T-helper 1 cell treated with Interleukin-12 subunit alpha and Interleukin-12 subunit beta and Interleukin-4 antibody, amounts not matched to agents 30 μg/mL and 1 μg/mL, for 36 hours (primary cell): ENCODE measurements around the gene NOXA1.
"Not testable (repeated sequence)": the region's sequence is repeated elsewhere in the genome, so short reads cannot be mapped to it uniquely, and the experiment has no call there.

Experiments used
- H3K27ac Mint-ChIP-seq: one replicate; pipeline ENCODE4 v1.8.0; 2021; ENCODE audit warnings: mild to moderate bottlenecking, mixed read lengths
- H3K27me3 Mint-ChIP-seq: one replicate; pipeline ENCODE4 v1.8.0; 2021; ENCODE audit warnings: low read depth, mixed read lengths
- H3K36me3 Mint-ChIP-seq: one replicate; pipeline ENCODE4 v1.8.0; 2021; ENCODE audit warnings: low read depth, mixed read lengths
- H3K4me1 Mint-ChIP-seq: one replicate; pipeline ENCODE4 v1.8.0; 2021; ENCODE audit warnings: low read depth, mixed read lengths
- H3K4me3 Mint-ChIP-seq: one replicate; pipeline ENCODE4 v1.8.0; 2021; ENCODE audit warnings: mild to moderate bottlenecking, moderate library complexity, mixed read lengths
- H3K9me3 Mint-ChIP-seq: one replicate; pipeline ENCODE4 v1.8.0; 2021; ENCODE audit warnings: mixed read lengths

Gene NOXA1

DNA sequence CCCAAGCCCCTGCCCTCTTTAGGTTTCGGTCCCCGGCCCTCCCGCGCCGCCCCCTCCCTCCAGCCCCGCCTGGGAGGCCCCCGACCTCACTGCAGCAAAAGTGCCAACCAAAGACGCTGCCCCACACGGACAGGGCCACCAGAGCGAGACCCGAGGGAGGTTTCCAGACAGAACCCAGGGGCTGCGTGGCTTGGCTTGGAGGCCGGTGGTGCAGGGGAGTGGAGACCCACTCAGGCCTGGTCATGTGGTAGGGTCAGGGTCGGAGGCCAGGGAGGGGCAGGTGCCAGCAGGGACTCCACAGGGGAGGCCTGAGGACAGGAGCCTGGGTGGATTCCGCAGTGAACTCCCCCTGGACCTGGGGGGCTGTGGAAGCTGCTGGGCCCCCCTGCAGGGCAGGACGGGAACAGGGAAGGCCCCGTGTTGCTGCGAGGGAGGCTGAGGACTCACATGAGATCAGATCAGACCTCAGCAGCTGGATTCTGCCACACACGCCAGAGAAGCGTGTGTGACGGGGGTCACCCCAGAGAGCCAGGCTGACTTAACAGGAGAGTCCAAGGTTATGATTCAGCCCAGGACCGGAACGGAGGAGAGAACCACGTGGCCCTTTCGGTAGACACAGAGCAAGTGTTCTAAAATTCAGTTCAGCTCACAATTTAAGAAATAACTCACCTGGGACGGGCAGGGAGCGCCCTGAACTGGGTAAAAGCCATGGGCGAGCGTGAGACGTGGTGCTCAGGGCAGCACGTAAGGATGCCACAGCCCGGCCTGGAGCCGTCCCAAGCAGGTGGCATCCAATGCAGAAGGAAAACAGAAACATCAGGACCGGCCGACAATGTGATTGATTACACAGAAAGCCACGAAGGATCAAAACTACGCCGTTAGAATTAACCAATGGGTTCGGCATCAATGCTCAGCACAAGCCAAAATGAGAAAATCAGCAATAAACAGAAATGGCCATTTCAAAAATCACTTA lies 39.1 kb upstream of the NOXA1 start:
- no peak overlapping the region for H3K27ac Mint-ChIP-seq
- H3K9me3 Mint-ChIP-seq, result no peaks in the 10 kb centered on the region
- H3K27me3 Mint-ChIP-seq, result no peaks in the 10 kb centered on the region
- H3K4me1 Mint-ChIP-seq, result no peaks in the 10 kb centered on the region
- H3K4me3 Mint-ChIP-seq, result no peak overlapping the region
- H3K36me3 Mint-ChIP-seq, result no peaks in the 10 kb centered on the region

GRCh38 chr9:137385061-137385655 lies 38.0 kb upstream of the NOXA1 start:
- Mint-ChIP-seq H3K27ac (no peak overlapping the region), H3K9me3 (no peaks in the 10 kb centered on the region), H3K4me3 (no peak overlapping the region), H3K27me3 (no peaks in the 10 kb centered on the region), H3K4me1 (no peaks in the 10 kb centered on the region), H3K36me3 (no peaks in the 10 kb centered on the region)

DNA sequence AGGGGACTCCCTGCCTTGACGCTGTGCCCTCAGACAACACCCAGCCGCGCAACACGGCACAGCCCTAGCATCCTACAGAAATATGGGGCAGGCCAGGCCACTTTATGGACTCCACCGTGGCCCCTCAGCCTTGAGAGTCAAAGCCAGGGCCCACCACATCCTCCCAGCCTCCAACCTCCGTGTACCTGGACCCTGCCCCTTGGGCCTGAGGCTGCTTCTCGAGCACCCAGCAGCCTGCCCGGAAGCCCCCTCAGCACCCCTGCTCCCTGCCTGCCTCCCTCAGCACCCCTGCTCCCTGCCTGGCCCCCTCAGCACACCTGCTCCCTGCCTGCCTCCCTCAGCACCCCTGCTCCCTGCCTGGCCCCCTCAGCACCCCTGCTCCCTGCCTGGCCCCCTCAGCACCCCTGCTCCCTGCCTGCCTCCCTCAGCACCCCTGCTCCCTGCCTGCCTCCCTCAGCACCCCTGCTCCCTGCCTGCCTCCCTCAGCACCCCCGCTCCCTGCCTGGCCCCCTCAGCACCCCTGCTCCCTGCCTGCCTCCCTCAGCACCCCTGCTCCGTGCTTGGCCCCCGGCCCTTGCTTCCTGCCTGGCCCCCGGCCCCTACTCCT lies 36.6 kb upstream of the NOXA1 start:
- H3K4me3 Mint-ChIP-seq, H3K36me3 Mint-ChIP-seq, H3K27me3 Mint-ChIP-seq, H3K9me3 Mint-ChIP-seq, H3K4me1 Mint-ChIP-seq, H3K27ac Mint-ChIP-seq: not testable (repeated sequence)

GRCh38 chr9:137387114-137387890 lies 35.9 kb upstream of the NOXA1 start:
- Mint-ChIP-seq H3K27me3 (no peaks in the 10 kb centered on the region), H3K9me3 (no peaks in the 10 kb centered on the region), H3K4me3 (no peak overlapping the region), H3K4me1 (no peaks in the 10 kb centered on the region), H3K36me3 (no peaks in the 10 kb centered on the region), H3K27ac (peak overlapping the region; percentile 20)

DNA sequence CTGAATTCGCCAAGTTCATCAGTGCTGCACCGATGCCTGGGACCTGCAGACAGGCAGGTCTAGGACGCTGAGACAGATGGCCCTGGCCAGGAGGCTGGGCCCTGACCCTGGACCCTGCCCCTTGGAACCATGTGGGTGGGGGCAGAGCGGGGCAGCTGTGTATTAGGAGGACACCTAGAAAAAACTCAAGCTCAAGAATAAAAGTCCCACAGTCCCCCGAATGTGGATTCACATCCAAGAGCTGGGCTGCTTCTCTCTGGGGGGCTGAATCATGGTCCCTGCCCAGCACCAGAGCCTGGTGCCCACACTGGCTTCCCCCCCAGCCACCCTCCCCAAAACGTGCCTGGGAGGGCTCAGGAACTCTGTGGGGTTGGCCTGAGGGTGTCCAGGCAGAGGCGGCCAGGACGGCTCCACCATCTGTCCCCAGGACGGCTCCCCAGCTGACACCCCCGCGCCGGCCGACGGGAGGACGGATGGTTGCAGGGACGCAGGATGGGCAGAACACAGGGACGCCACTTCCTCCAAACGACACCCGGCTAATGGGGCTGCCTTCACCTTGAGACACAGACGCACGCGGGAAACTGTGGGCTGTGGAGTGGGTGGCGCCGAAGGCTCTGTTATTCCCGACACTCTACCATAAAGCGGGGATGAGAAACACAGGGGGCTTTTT lies 35.2 kb upstream of the NOXA1 start:
- no peaks in the 10 kb centered on the region for H3K27me3 Mint-ChIP-seq
- no peaks in the 10 kb centered on the region for H3K4me1 Mint-ChIP-seq
- no peaks in the 10 kb centered on the region for H3K36me3 Mint-ChIP-seq
- no peak overlapping the region for H3K4me3 Mint-ChIP-seq
- no peak overlapping the region for H3K27ac Mint-ChIP-seq
- H3K9me3 Mint-ChIP-seq, result no peaks in the 10 kb centered on the region

DNA sequence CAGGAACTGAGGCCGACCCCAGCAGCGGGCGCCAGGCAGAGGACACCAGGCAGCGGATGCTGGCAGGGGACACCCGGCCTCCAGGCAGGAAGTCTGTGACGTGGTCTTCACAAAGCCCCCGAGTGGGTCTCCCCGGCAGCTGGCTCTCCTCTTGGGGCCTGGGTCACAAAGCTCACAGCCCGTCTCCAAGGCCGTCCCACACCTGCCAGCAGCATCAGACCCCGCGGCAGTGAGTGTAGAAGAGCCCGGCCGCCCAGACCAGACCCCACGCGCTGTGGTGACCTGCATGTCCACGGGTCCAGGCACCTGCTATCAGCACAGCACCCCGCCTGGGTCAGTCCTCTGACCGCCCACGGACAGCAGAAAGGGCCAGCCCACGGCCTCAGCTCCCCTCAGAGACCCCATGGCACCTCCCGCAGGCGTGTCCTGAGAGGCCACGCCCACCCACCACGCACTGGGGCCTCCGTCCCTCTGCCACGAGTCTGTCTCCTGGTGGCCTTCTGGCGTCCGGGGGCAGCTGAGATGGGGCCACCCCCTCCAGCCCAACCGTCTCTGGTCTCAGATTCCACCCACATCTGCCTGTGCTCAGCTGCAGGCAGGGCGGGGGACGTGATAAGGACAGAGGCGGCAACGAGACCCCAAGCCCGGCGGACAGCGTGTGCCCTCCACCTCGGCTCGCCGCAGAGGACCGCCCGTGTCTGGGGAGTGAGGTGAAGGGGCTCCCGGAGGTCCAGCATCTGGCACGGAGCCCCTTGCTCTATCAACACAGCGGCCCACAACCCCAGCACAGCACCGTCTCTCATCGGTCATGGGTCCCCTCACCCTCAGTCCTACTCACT lies 34.4 kb upstream of the NOXA1 start:
- Mint-ChIP-seq H3K36me3 (no peaks in the 10 kb centered on the region), H3K27me3 (no peaks in the 10 kb centered on the region), H3K4me3 (no peak overlapping the region), H3K9me3 (no peaks in the 10 kb centered on the region), H3K4me1 (no peaks in the 10 kb centered on the region), H3K27ac (no peak overlapping the region)

GRCh38 chr9:137389428-137389746 lies 33.8 kb upstream of the NOXA1 start:
- Mint-ChIP-seq H3K36me3 (no peaks in the 10 kb centered on the region), H3K9me3 (no peaks in the 10 kb centered on the region), H3K4me1 (no peaks in the 10 kb centered on the region), H3K4me3 (no peak overlapping the region), H3K27me3 (no peaks in the 10 kb centered on the region), H3K27ac (no peak overlapping the region)

- Mint-ChIP-seq H3K4me3 (no peak overlapping the region), H3K9me3 (no peaks in the 10 kb centered on the region), H3K4me1 (no peaks in the 10 kb centered on the region), H3K27ac (no peak overlapping the region), H3K36me3 (no peaks in the 10 kb centered on the region), H3K27me3 (no peaks in the 10 kb centered on the region)
Measured at GRCh38 chr9:137390553-137391410, 32.4 kb upstream of the NOXA1 start.

DNA sequence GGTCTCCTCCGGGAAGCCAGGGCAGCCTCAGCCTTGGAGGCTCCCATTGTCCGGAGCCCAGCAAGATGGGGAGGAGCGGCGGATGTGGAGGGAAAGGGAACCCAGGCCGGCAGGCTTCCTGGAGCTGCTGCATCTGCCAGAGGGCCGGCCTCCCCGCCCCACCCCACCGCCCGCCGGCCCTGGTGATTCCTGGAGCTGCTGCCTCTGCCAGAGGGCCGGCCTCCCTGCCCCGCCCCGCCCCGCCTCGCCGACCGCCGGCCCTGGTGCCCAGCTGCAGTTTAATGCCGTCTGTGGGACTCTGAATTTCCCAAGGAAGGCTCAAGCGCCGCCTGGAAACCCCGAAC lies 31.8 kb upstream of the NOXA1 start:
- Mint-ChIP-seq H3K9me3 (no peaks in the 10 kb centered on the region), H3K27ac (no peak overlapping the region), H3K36me3 (no peaks in the 10 kb centered on the region), H3K27me3 (no peaks in the 10 kb centered on the region), H3K4me3 (no peak overlapping the region), H3K4me1 (no peaks in the 10 kb centered on the region)

GRCh38 chr9:137392232-137393007 lies 30.8 kb upstream of the NOXA1 start:
- no peaks in the 10 kb centered on the region for H3K27me3 Mint-ChIP-seq
- H3K27ac Mint-ChIP-seq, result no peak overlapping the region
- no peaks in the 10 kb centered on the region for H3K9me3 Mint-ChIP-seq
- H3K36me3 Mint-ChIP-seq, result no peaks in the 10 kb centered on the region
- no peak overlapping the region for H3K4me3 Mint-ChIP-seq
- H3K4me1 Mint-ChIP-seq, result no peaks in the 10 kb centered on the region

- Mint-ChIP-seq H3K9me3 (no peaks in the 10 kb centered on the region), H3K36me3 (no peaks in the 10 kb centered on the region), H3K4me1 (no peaks in the 10 kb centered on the region), H3K4me3 (no peak overlapping the region), H3K27ac (no peak overlapping the region), H3K27me3 (no peaks in the 10 kb centered on the region)
Measured at GRCh38 chr9:137393176-137394150, 29.7 kb upstream of the NOXA1 start.
